Keratinocyte (primary cell): ENCODE data around the gene EEF1G. TPM values are rescaled to one million over a fixed set of nuclear protein-coding genes. Genes with fewer than 3 reads are reported as not detected.
A peak's percentile ranks its signal among the peaks of the same experiment; 100 is the strongest.

Source experiments
- DNase-seq: peaks from one replicate; pipeline ENCODE4 v3.0.0-alpha.2; 2011; ENCODE audit warnings: low read depth, missing footprints, low spot score
- FAIRE-seq: peaks from 2 replicates; lab custom pipeline; 2011; peaks lifted over from hg19 to GRCh38; lab: Jason Lieb, UNC
- H2AFZ ChIP-seq: 2 replicates; pipeline ENCODE4 v1.6.0; 2012; ENCODE audit warnings: low read length, control low read depth, inconsistent platforms; ENCODE audit not compliant: control insufficient read depth
- H3K27ac ChIP-seq: 2 replicates; pipeline ENCODE4 v1.5.1; 2011; ENCODE audit warnings: low read length; ENCODE audit not compliant: control insufficient read depth, insufficient read depth
- H3K27me3 ChIP-seq: 3 replicates; pipeline ENCODE4 v1.6.0; 2011; ENCODE audit warnings: low read length; ENCODE audit not compliant: control insufficient read depth, insufficient read depth; ENCODE audit errors: extremely low read depth
- H3K36me3 ChIP-seq, 2 experiments: 2 replicates in 1 of 2; 3 replicates in 1 of 2; pipeline ENCODE4 v1.5.1; 2011; ENCODE audit warnings: low read length in 2 of 2, mild to moderate bottlenecking in 1 of 2; ENCODE audit not compliant: control insufficient read depth in 2 of 2, insufficient read depth in 2 of 2; ENCODE audit errors: extremely low read depth in 1 of 2
- H3K4me1 ChIP-seq: 3 replicates; pipeline ENCODE4 v1.5.1; 2011; ENCODE audit warnings: low read length; ENCODE audit not compliant: control insufficient read depth, insufficient read depth; ENCODE audit errors: extremely low read depth
- H3K4me2 ChIP-seq: 3 replicates; pipeline ENCODE4 v1.6.0; 2011; ENCODE audit warnings: low read depth, low read length; ENCODE audit not compliant: control insufficient read depth, insufficient read depth; ENCODE audit errors: extremely low read depth
- H3K4me3 ChIP-seq, 3 experiments: fragments of 200-600 bp in 1 of 3; sonication (generic) in 1 of 3; 2 replicates in 2 of 3; 3 replicates in 1 of 3; pipeline ENCODE4 v1.5.1; 2011 to 2016; ENCODE audit warnings: low read length in 3 of 3, mild to moderate bottlenecking in 3 of 3, control low read depth in 2 of 3, inconsistent platforms in 1 of 3, low read depth in 1 of 3, mixed read lengths in 1 of 3, mixed run types in 1 of 3, moderate library complexity in 1 of 3; ENCODE audit not compliant: control insufficient read depth in 2 of 3, insufficient read depth in 2 of 3; ENCODE audit errors: extremely low read depth in 1 of 3
- H3K79me2 ChIP-seq: 2 replicates; pipeline ENCODE4 v1.6.0; 2012; ENCODE audit warnings: low read length; ENCODE audit not compliant: control insufficient read depth, insufficient read depth
- H3K9ac ChIP-seq: 3 replicates; pipeline ENCODE4 v1.6.0; 2011; ENCODE audit warnings: low read length; ENCODE audit not compliant: control insufficient read depth, insufficient read depth; ENCODE audit errors: extremely low read depth
- H3K9me1 ChIP-seq: 3 replicates; pipeline ENCODE4 v1.6.0; 2011; ENCODE audit warnings: low read length; ENCODE audit not compliant: control insufficient read depth, insufficient read depth; ENCODE audit errors: extremely low read depth
- H3K9me3 ChIP-seq: 2 replicates; pipeline ENCODE4 v1.5.1; 2012; ENCODE audit warnings: low read depth, low read length; ENCODE audit not compliant: control insufficient read depth
- H4K20me1 ChIP-seq: 3 replicates; pipeline ENCODE4 v1.6.0; 2011; ENCODE audit warnings: low read length; ENCODE audit not compliant: control insufficient read depth, insufficient read depth; ENCODE audit errors: extremely low read depth
- CTCF ChIP-seq, 3 experiments: IDR thresholded peaks in 1 of 3; conservative IDR thresholded peaks in 1 of 3; optimal IDR thresholded peaks in 1 of 3; 2 replicates in 2 of 3; 3 replicates in 1 of 3; pipeline versions ENCODE3 to v1.5.1; 2011; ENCODE audit warnings: low read length in 3 of 3, mild to moderate bottlenecking in 3 of 3, moderate library complexity in 2 of 3, control low read depth in 1 of 3, inconsistent platforms in 1 of 3; ENCODE audit not compliant: insufficient read depth in 2 of 3; ENCODE audit errors: extremely low read depth in 1 of 3
- EZH2 ChIP-seq: IDR thresholded peaks from one replicate; pipeline ENCODE4 v1.6.1; 2012; ENCODE audit warnings: inconsistent platforms, mild to moderate bottlenecking, low read length, moderate library complexity
- dilution Hi-C: fragments of 300-500 bp; cut with MboI; formaldehyde crosslinking; loops from one replicate; pipeline ENCODE4 v1.7.0; 2020; ENCODE audit warnings: low sequenced_read_pairs; ENCODE audit not compliant: extremely low pct_ligation_motif_present
- polyA plus RNA-seq, 5 experiments: library from polyadenylated mRNA; depleted of rRNA in 3 of 5; stranded (reverse) in 3 of 5; stranded (forward) in 1 of 5; unstranded in 1 of 5; fragments of >200 nt; gene quantifications; 1 replicate in 1 of 5; 2 replicates in 3 of 5; 3 replicates in 1 of 5; pipeline versions ENCODE4 v1.2.1 to v1.2.3, GENCODE V29; 2011 to 2012; ENCODE audit warnings: missing spikeins in 2 of 5, low read depth in 1 of 5, low replicate concordance in 1 of 5

Gene EEF1G
- polyA plus RNA-seq, 1 donor (not counting 4 experiments of a cell fraction or from before 2014, with no cell fraction given) = 1,735 TPM

DNA sequence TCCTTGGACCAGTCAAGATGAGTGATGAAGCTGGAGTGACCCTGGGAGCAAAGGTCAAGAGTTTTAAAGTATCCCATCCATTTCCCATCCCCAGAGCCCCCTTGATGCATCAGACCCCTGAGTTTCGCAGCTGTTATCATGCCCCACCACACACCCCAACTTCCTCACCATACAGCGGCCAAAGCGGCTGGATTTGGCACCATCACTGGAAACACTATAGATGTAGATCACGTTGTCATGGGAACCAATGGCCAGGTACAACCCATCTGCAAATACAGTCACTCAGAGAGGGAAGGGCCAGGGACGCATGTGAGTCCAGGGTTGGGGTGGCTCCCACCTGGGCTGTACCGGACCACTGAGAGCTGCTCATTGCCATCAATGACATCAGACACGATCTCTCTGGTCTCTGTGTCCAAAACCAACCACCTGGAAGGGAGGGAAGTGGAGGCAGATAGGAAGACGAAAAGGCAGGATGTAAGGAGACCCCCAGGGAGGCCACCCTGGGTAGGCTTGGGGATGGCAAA is 30.1 kb upstream of the EEF1G start:
- H3K9me3 ChIP-seq = no peaks in the 10 kb centered on the region
- H2AFZ ChIP-seq = no peak overlapping the region
- H3K9me1 ChIP-seq = no peaks in the 10 kb centered on the region
- no peaks in the 10 kb centered on the region for H3K27me3 ChIP-seq
- DNase-seq (no peak), FAIRE-seq (no peak)
- no peak overlapping the region for H3K4me2 ChIP-seq
- no peak overlapping the region for H3K27ac ChIP-seq
- peaks cover 22% of the 10 kb centered on the region for H3K79me2 ChIP-seq
- peaks cover 11% of the 10 kb centered on the region for H3K4me1 ChIP-seq
- dilution Hi-C loops = no loop called here
- no peak for TF ChIP-seq CTCF (optimal IDR thresholded peaks at IDR 0.05 in 1 of 3, IDR thresholded peaks at IDR 0.05 in 1 of 3, conservative IDR thresholded peaks at IDR 0.05 in 1 of 3; ENCODE audit: extremely low read depth in 1 of 3, insufficient read depth in 2 of 3, low read length in 3 of 3)
- TF ChIP-seq EZH2 = no peak
- H4K20me1 ChIP-seq = no peaks in the 10 kb centered on the region
- H3K4me3 ChIP-seq = no peak overlapping the region
- H3K9ac ChIP-seq = no peak overlapping the region
- H3K36me3 ChIP-seq = peaks cover 15% of the 10 kb centered on the region in 2 experiments

DNA sequence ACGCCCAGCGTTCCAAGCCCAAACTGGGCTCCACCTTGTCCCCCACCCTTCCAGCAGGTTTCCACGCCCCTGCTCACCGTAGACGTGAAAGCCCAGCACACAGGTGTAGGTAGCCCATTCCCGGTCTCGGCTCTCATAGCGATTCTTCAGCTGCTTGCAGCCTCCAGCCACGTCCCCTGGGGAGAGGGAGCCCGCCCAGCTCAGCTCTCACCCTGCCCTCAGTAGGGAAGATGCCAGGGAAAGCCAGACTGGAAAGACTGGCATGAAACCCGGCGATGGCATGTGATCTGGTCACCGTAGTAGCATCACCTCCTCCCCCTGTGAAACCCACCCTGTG is 29.3 kb upstream of the EEF1G start:
- dilution Hi-C loops = no loop called here
- H3K27ac ChIP-seq = no peak overlapping the region
- peak overlapping the region; percentile 80 for H3K4me2 ChIP-seq
- H3K9me1 ChIP-seq = no peaks in the 10 kb centered on the region
- DNase-seq = no peak
- peak overlapping the region in 2 of 3 experiments; percentile 38 to 86 for H3K4me3 ChIP-seq
- no peaks in the 10 kb centered on the region for H4K20me1 ChIP-seq
- peaks cover 30% of the 10 kb centered on the region for H3K79me2 ChIP-seq
- no peak for FAIRE-seq
- H3K36me3 ChIP-seq = peaks cover 13 to 18% of the 10 kb centered on the region in 2 experiments
- H3K27me3 ChIP-seq = no peaks in the 10 kb centered on the region
- H3K9ac ChIP-seq = peak overlapping the region; percentile 70
- H2AFZ ChIP-seq = no peak overlapping the region
- peaks cover 14% of the 10 kb centered on the region for H3K4me1 ChIP-seq
- no peaks in the 10 kb centered on the region for H3K9me3 ChIP-seq
- no peak for TF ChIP-seq EZH2
- no peak for TF ChIP-seq CTCF (optimal IDR thresholded peaks at IDR 0.05 in 1 of 3, IDR thresholded peaks at IDR 0.05 in 1 of 3, conservative IDR thresholded peaks at IDR 0.05 in 1 of 3; ENCODE audit: extremely low read depth in 1 of 3, insufficient read depth in 2 of 3, low read length in 3 of 3)
